CD4-positive, alpha-beta T cell treated with Interleukin-15 for 1 hour (primary cell): ENCODE data around the gene MRGPRF.

Experiments used
- DNase-seq: peaks from one replicate; pipeline ENCODE4 v3.0.0-alpha.2; 2020

The MRGPRF gene

GRCh38 chr11:69002110-69002569 is 10.9 kb downstream of the MRGPRF start:
- no peak for DNase-seq

- peak; percentile 4 for DNase-seq
These were observed 11.6 kb downstream of the MRGPRF start for GRCh38 chr11:69001243-69002081.

GRCh38 chr11:69000831-69001242 is 12.2 kb downstream of the MRGPRF start:
- DNase-seq = peak; percentile 2

GRCh38 chr11:69000391-69000790 is 12.7 kb downstream of the MRGPRF start:
- DNase-seq = no peak

GRCh38 chr11:68999748-69000355 is 13.2 kb downstream of the MRGPRF start:
- DNase-seq = peak; percentile 2

- peak; percentile 15 for DNase-seq
These were observed 13.8 kb downstream of the MRGPRF start for GRCh38 chr11:68999093-68999747.

- DNase-seq = peak; percentile 10
These were observed 14.6 kb downstream of the MRGPRF start for GRCh38 chr11:68998390-68998911.

- DNase-seq = no peak
These were observed 15.1 kb downstream of the MRGPRF start for GRCh38 chr11:68997995-68998348.

GRCh38 chr11:68997124-68997994 is 15.7 kb downstream of the MRGPRF start:
- no peak for DNase-seq

- no peak for DNase-seq
These were observed 16.5 kb downstream of the MRGPRF start for GRCh38 chr11:68996376-68997123.

- DNase-seq = no peak
These were observed 18.2 kb downstream of the MRGPRF start for GRCh38 chr11:68994894-68995285.

- DNase-seq = no peak
These were observed 18.7 kb downstream of the MRGPRF start for GRCh38 chr11:68994161-68994893.

- no peak for DNase-seq
These were observed 19.5 kb downstream of the MRGPRF start for GRCh38 chr11:68993546-68993945.

GRCh38 chr11:68992743-68993255 is 20.2 kb downstream of the MRGPRF start:
- DNase-seq = no peak

GRCh38 chr11:68990995-68991780 is 21.9 kb downstream of the MRGPRF start:
- peak; percentile 11 for DNase-seq

GRCh38 chr11:68989936-68990606 is 23.0 kb downstream of the MRGPRF start:
- peak; percentile 14 for DNase-seq

GRCh38 chr11:68988491-68988890 is 24.6 kb downstream of the MRGPRF start:
- DNase-seq = no peak

- DNase-seq = no peak
These were observed 25.8 kb downstream of the MRGPRF start for GRCh38 chr11:68987211-68987610.

GRCh38 chr11:68983801-68984200 is 29.2 kb downstream of the MRGPRF start:
- DNase-seq = peak; percentile 6
